Upper lobe of left lung (tissue), 6 donors: ENCODE measurements around the gene MARS1. TPM values are rescaled to one million over a fixed set of nuclear protein-coding genes. Genes with fewer than 3 reads are reported as not detected.

Source experiments
- ATAC-seq, 2 donors: fragments of 200-7000 bp; cut with Tn5 transposase; one replicate each; pipeline ENCODE4 v1.9.1; 2022; ENCODE audit warnings: mild to moderate bottlenecking in 2 of 2, moderate library complexity in 2 of 2; ENCODE audit not compliant: low FRiP score in 2 of 2
- DNase-seq, 2 donors: peaks; one replicate each; pipeline ENCODE4 v3.0.0-alpha.2; 2019 to 2020
- H3K27ac ChIP-seq, 4 donors: fragments of 200-600 bp; sonication (generic); one replicate each; pipeline ENCODE4 v1.5.1; 2016 to 2019
- H3K27me3 ChIP-seq, 4 donors: fragments of 200-600 bp; sonication (generic); one replicate each; pipeline ENCODE4 v1.5.1; 2017 to 2019
- H3K36me3 ChIP-seq, 4 donors: fragments of 200-600 bp; sonication (generic); one replicate each; pipeline ENCODE4 v1.5.1; 2016 to 2019
- H3K4me1 ChIP-seq, 4 donors: fragments of 200-600 bp; sonication (generic); one replicate each; pipeline ENCODE4 v1.5.1; 2018 to 2019
- H3K4me3 ChIP-seq, 4 donors: fragments of 200-600 bp; sonication (generic); one replicate each; pipeline ENCODE4 v1.5.1; 2017 to 2019; ENCODE audit warnings: mild to moderate bottlenecking in 2 of 4, moderate library complexity in 1 of 4
- H3K9me3 ChIP-seq, 4 donors: fragments of 200-600 bp; sonication (generic); one replicate each; pipeline ENCODE4 v1.5.1; 2018 to 2019
- EP300 ChIP-seq, 4 donors: sonication (generic); formaldehyde crosslinking; IDR thresholded peaks; one replicate each; pipeline ENCODE4 v1.5.1; 2017; ENCODE audit warnings: antibody characterized with exemption in 4 of 4, control low read depth in 2 of 4
- POLR2A ChIP-seq, 4 donors: fragments of 450-650 bp; IDR thresholded peaks; one replicate each; pipeline ENCODE4 v1.5.1; 2016 to 2017; ENCODE audit warnings: antibody characterized with exemption in 4 of 4, mild to moderate bottlenecking in 2 of 4
- POLR2AphosphoS5 ChIP-seq, 2 donors: sonication (generic); formaldehyde crosslinking; IDR thresholded peaks; one replicate each; pipeline ENCODE4 v1.5.1; 2017; ENCODE audit warnings: antibody characterized with exemption in 2 of 2
- WGBS, 2 donors: methylation state at CpG; one replicate each; pipeline ENCODE4 v1.1.5; 2017 to 2018; 5-methylcytosine and 5-hydroxymethylcytosine counted together
- total RNA-seq, 6 donors: library from RNA; depleted of rRNA in 4 of 6; stranded (reverse); fragments of >200 nt in 4 of 6; gene quantifications; one replicate each; pipeline versions ENCODE4 v1.1.0 to v1.2.1, GENCODE V29; 2016 to 2021
- TF ChIP-seq, protein P1 (sequence below), 6 experiments: fragments of 450-650 bp in 4 of 6; fragments of 200-600 bp in 2 of 6; sonication (generic) in 2 of 6; IDR thresholded peaks; one replicate each; pipeline ENCODE4 v1.5.1; 2016 to 2019; ENCODE audit warnings: antibody characterized with exemption in 6 of 6
- donor health status: DM: no; HTN: no; CAD: no; lungs with moderate emphysema.
- donor health status: DM: no; HTN: yes; CAD: no; lungs with severe emphysema.

MARS1 gene
- total RNA-seq, 6 donors from 2014 or later: 73.9 to 189 (median 101) TPM

DNA sequence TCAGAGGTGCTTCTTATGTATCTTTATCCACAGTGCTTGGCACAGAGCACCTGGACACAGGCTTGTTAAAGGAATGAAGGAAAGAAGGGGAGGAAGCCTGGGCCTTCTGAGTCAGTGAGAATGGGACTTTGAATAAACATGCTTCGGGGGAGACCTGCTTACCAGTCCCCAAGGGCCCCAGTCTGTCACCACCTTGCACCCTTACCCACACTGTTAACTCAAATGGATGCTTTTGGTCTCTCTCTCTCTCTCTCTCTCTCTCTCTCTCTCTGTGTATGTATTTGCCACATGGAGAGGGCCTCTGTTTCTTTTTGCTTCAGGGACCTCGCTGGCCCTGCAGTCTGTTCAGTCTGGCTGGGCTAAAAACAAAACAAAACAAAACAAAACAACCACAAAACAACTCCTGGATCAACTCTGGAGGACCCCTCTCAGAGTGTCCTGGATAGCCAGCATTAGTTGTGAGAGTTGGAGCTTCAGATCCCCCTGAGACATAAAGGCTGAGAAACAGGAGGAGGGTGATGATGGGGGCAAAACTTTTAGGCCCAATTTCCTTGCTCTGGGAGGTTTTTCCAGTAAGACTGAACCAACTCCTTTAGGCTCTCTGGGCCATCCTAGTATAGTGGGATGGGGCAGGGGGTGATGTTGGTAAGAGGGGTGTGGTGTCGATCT, 63.9 kb downstream of the MARS1 start:
- H3K27me3 ChIP-seq: peaks cover 0 to 18% (median 10%) of the 10 kb centered on the region in 4 donors
- H3K4me1 ChIP-seq: peaks cover 9 to 21% (median 12%) of the 10 kb centered on the region in 4 donors
- no peak overlapping the region for H3K27ac ChIP-seq
- ATAC-seq: no peak
- H3K36me3 ChIP-seq: no peaks in the 10 kb centered on the region
- no peak overlapping the region for H3K4me3 ChIP-seq
- WGBS, 2 donors: 78 to 90% methylated on average over 3 of the region's 3 CpGs
- TF ChIP-seq EP300 (IDR thresholded peaks at IDR 0.05) (no peak), POLR2AphosphoS5 (IDR thresholded peaks at IDR 0.05) (no peak), POLR2A (IDR thresholded peaks at IDR 0.05) (no peak)
- no peak for DNase-seq
- H3K9me3 ChIP-seq: no peaks in the 10 kb centered on the region

DNA sequence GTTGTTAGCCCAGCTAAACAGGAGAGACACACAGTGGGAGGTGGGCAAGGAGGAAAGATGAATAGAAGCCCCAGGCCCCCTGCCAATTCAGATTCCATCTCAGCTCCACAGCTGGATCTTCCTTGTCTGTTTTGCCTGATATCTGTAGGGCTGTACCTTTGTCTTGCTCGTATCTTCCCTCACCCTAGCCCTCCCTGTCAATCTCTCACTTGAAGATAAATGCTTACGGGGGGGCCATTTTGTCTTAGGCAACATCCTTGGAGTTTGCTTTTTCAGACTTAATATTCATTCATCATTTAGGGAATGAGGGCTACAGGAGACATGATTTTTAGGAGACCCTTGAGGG, 64.4 kb downstream of the MARS1 start:
- TF ChIP-seq POLR2A (IDR thresholded peaks at IDR 0.05) (no peak), EP300 (IDR thresholded peaks at IDR 0.05) (no peak), POLR2AphosphoS5 (IDR thresholded peaks at IDR 0.05) (no peak)
- TF ChIP-seq, protein P1, sequence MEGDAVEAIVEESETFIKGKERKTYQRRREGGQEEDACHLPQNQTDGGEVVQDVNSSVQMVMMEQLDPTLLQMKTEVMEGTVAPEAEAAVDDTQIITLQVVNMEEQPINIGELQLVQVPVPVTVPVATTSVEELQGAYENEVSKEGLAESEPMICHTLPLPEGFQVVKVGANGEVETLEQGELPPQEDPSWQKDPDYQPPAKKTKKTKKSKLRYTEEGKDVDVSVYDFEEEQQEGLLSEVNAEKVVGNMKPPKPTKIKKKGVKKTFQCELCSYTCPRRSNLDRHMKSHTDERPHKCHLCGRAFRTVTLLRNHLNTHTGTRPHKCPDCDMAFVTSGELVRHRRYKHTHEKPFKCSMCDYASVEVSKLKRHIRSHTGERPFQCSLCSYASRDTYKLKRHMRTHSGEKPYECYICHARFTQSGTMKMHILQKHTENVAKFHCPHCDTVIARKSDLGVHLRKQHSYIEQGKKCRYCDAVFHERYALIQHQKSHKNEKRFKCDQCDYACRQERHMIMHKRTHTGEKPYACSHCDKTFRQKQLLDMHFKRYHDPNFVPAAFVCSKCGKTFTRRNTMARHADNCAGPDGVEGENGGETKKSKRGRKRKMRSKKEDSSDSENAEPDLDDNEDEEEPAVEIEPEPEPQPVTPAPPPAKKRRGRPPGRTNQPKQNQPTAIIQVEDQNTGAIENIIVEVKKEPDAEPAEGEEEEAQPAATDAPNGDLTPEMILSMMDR (IDR thresholded peaks at IDR 0.05): no peak
- Histone ChIP-seq H3K9me3 (no peaks in the 10 kb centered on the region), H3K4me1 (peaks cover 9 to 19% (median 11%) of the 10 kb centered on the region in 4 donors), H3K36me3 (no peaks in the 10 kb centered on the region), H3K27me3 (peaks cover 0 to 18% (median 10%) of the 10 kb centered on the region in 4 donors), H3K27ac (no peak overlapping the region), H3K4me3 (no peak overlapping the region)
- WGBS, 2 donors: 87 to 89% methylated on average over 2 of the region's 2 CpGs
- ATAC-seq (no peak), DNase-seq (no peak)

DNA sequence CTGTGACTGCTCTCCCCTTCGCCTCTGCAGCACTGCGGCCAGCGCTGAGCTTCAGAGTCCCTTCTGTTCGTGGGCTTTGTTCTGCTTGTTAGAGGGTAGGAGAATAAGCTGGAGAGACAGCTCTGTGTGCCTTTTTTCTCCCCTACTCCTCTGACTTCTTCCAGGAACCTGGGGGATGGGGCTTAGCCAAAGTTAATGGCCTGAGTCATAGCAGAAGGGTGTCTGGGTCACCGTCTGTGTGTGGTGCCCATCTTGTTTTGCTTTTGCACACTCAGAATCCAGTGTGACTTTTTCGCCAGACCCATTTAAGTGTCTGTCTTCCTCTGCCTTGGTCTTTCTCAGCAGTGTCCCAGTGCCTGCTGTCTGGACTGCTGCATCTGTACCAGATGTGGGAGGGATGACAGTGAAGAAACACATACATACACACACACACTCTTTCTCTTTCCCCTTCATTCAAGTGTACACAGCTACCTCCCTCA, 65.0 kb downstream of the MARS1 start:
- no peaks in the 10 kb centered on the region for H3K9me3 ChIP-seq
- no peak overlapping the region for H3K27ac ChIP-seq
- ATAC-seq (no peak), DNase-seq (no peak)
- WGBS, 2 donors: 70 to 76% methylated on average over 6 of the region's 6 CpGs
- peaks cover 7 to 15% (median 10%) of the 10 kb centered on the region in 4 donors for H3K4me1 ChIP-seq
- H3K36me3 ChIP-seq: no peaks in the 10 kb centered on the region
- no peak overlapping the region for H3K4me3 ChIP-seq
- TF ChIP-seq POLR2A (IDR thresholded peaks at IDR 0.05) (no peak), POLR2AphosphoS5 (IDR thresholded peaks at IDR 0.05) (no peak), EP300 (IDR thresholded peaks at IDR 0.05) (no peak)
- TF ChIP-seq, protein P1 (IDR thresholded peaks at IDR 0.05): no peak
- peaks cover 0 to 18% (median 10%) of the 10 kb centered on the region in 4 donors for H3K27me3 ChIP-seq

DNA sequence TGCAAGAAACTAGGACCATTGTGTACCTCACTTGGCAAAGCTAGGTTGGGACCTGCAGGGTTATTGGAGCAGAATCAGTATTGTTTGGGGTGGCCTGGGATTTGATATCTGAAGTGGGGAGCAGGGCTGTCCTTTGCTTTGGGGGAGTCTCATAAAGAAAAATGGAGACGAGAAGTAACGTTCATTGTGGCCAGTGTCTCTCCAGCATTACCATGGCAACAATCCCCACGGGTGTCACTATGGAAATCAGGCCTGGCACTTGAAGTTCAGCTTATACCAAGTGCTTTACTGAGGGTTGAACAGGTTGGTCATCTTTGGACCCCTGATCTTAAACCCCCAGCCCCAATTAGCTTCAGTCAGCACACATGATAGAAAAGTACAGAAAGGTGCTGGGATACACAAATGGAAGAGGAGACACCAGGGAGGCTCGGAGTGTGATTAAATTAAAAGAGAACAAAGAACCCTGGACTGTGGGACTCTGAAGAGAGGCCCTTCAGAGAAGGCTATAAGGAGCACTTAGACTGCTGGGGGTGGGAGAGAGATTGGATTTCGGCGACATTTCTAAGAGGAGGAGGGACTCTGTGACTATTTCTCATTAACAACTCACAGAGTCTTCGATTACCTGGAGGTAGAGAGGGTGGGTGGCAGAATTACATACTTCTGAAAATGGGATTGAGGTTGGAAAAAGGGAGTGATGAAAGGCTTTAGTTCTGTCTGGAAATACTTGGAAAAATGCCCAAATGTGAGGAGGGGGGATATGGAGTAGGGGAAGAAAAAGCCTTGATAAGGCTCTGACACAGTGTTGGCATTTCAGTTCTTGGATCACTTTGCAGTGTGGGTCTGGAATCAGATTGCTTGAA, 65.7 kb downstream of the MARS1 start:
- no peak for DNase-seq
- WGBS, 2 donors: 62 to 63% methylated on average over 7 of the region's 7 CpGs

More for the DNA sequence above, 65.7 kb downstream of the MARS1 start:
- Histone ChIP-seq H3K27me3 (peaks cover 0 to 18% (median 10%) of the 10 kb centered on the region in 4 donors), H3K4me1 (peaks cover 7 to 15% (median 10%) of the 10 kb centered on the region in 4 donors), H3K27ac (no peak overlapping the region), H3K36me3 (no peaks in the 10 kb centered on the region), H3K4me3 (no peak overlapping the region), H3K9me3 (no peaks in the 10 kb centered on the region)
- no peak for TF ChIP-seq POLR2AphosphoS5 (IDR thresholded peaks at IDR 0.05)
- TF ChIP-seq, protein P1 (IDR thresholded peaks at IDR 0.05): no peak
- no peak for TF ChIP-seq POLR2A (IDR thresholded peaks at IDR 0.05)
- no peak for TF ChIP-seq EP300 (IDR thresholded peaks at IDR 0.05)
- ATAC-seq: no peak
